Loucy (cell line): Measurements from ENCODE around the gene CALHM4.

Experiments
- CTCF ChIP-seq: fragments of 200-600 bp; sonication (generic); conservative IDR thresholded peaks from 2 replicates; pipeline ENCODE4 v1.5.1; 2014; ENCODE audit warnings: mild to moderate bottlenecking, antibody characterized with exemption, low read length
- EZH2phosphoT487 ChIP-seq: fragments of 200-600 bp; IDR thresholded peaks from 2 replicates; pipeline ENCODE4 v1.6.1; 2018; ENCODE audit warnings: antibody characterized with exemption, mild to moderate bottlenecking, moderate library complexity, borderline replicate concordance

GRCh38 chr6:116595247-116595646 lies 41.7 kb downstream of the CALHM4 start:
- TF ChIP-seq CTCF (no peak), EZH2phosphoT487 (no peak)
